Tibial nerve (tissue), 3 donors: Measurements from ENCODE around the gene TESK2.
"Not testable (repeated sequence)": the region's sequence is repeated elsewhere in the genome, so short reads cannot be mapped to it uniquely, and the experiment has no call there.

Experiments used
- POLR2A ChIP-seq, 2 donors: fragments of 450-650 bp; IDR thresholded peaks; one replicate each; pipeline ENCODE4 v1.6.1; 2017; ENCODE audit warnings: antibody characterized with exemption in 2 of 2, mild to moderate bottlenecking in 2 of 2, moderate library complexity in 2 of 2
- TF ChIP-seq, protein P1 (sequence below), 5 experiments: fragments of 200-600 bp in 3 of 5; fragments of 450-650 bp in 2 of 5; sonication (generic) in 3 of 5; IDR thresholded peaks; one replicate each; pipeline ENCODE4 v1.5.1; 2016 to 2019; ENCODE audit warnings: antibody characterized with exemption in 5 of 5, mild to moderate bottlenecking in 3 of 5, moderate library complexity in 2 of 5

- not testable (repeated sequence) for TF ChIP-seq POLR2A (IDR thresholded peaks at IDR 0.05)
- TF ChIP-seq, protein P1, sequence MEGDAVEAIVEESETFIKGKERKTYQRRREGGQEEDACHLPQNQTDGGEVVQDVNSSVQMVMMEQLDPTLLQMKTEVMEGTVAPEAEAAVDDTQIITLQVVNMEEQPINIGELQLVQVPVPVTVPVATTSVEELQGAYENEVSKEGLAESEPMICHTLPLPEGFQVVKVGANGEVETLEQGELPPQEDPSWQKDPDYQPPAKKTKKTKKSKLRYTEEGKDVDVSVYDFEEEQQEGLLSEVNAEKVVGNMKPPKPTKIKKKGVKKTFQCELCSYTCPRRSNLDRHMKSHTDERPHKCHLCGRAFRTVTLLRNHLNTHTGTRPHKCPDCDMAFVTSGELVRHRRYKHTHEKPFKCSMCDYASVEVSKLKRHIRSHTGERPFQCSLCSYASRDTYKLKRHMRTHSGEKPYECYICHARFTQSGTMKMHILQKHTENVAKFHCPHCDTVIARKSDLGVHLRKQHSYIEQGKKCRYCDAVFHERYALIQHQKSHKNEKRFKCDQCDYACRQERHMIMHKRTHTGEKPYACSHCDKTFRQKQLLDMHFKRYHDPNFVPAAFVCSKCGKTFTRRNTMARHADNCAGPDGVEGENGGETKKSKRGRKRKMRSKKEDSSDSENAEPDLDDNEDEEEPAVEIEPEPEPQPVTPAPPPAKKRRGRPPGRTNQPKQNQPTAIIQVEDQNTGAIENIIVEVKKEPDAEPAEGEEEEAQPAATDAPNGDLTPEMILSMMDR (IDR thresholded peaks at IDR 0.05): not testable (repeated sequence)
Measured at GRCh38 chr1:45518366-45518765, 27.4 kb upstream of the TESK2 start.
